K562 (cell line): ENCODE measurements around the gene TOX2. TPM values are rescaled to one million over a fixed set of nuclear protein-coding genes. Genes with fewer than 3 reads are reported as not detected.

Experiments
- ARNT ChIP-seq, 2 experiments: fragments of 450-650 bp; IDR thresholded peaks; 2 replicates each; pipeline ENCODE4 v1.6.1; 2016; ENCODE audit warnings: mild to moderate bottlenecking in 1 of 2
- CEBPG ChIP-seq, 3 experiments: fragments of 200-800 bp in 1 of 3; sonication (Bioruptor generic) in 1 of 3; sonication (generic) in 1 of 3; formaldehyde crosslinking in 1 of 3; IDR thresholded peaks in 2 of 3; conservative IDR thresholded peaks in 1 of 3; 2 replicates each; pipeline versions ENCODE4 v1.6.1 to v1.8.0; 2016 to 2022; ENCODE audit warnings: missing compliant biosample characterization in 2 of 3, missing genetic modification characterization in 2 of 3, mild to moderate bottlenecking in 1 of 3, missing genetic modification reagents in 1 of 3
- DIDO1 ChIP-seq: fragments of 450-650 bp; IDR thresholded peaks from 2 replicates; pipeline ENCODE4 v1.6.1; 2016; ENCODE audit warnings: low read depth, missing biosample characterization, missing genetic modification characterization
- FOXO4 ChIP-seq: fragments of 450-650 bp; formaldehyde crosslinking; IDR thresholded peaks from 2 replicates; pipeline ENCODE4 v1.4.0; 2020; ENCODE audit warnings: mild to moderate bottlenecking, moderate library complexity
- FUS ChIP-seq: fragments of 200-400 bp; formaldehyde crosslinking; optimal IDR thresholded peaks from 2 replicates; pipeline ENCODE3; 2017; ENCODE audit warnings: low read depth, low read length
- HEY1 ChIP-seq: fragments of 250-450 bp; sonication (Bioruptor Pico); IDR thresholded peaks from 2 replicates; pipeline ENCODE4 v1.5.0; 2020; ENCODE audit warnings: mild to moderate bottlenecking, moderate library complexity, borderline replicate concordance
- HMGXB4 ChIP-seq: sonication (generic); formaldehyde crosslinking; IDR thresholded peaks from 2 replicates; pipeline ENCODE4 v1.8.1; 2023; ENCODE audit warnings: mild to moderate bottlenecking, missing genetic modification reagents
- MIER1 ChIP-seq: fragments of 450-650 bp; IDR thresholded peaks from 2 replicates; pipeline ENCODE4 v1.6.1; 2016; ENCODE audit warnings: antibody characterized with exemption, mild to moderate bottlenecking, low read depth
- MYC ChIP-seq, 2 experiments: fragments of 250-450 bp in 1 of 2; sonication (Bioruptor Pico) in 1 of 2; IDR thresholded peaks; 2 replicates each; pipeline versions ENCODE4 v1.5.1 to v1.6.1; 2012 to 2021; ENCODE audit warnings: low read depth in 2 of 2, borderline replicate concordance in 1 of 2, improper control_type of control experiment in 1 of 2, low read length in 1 of 2, mild to moderate bottlenecking in 1 of 2, moderate library complexity in 1 of 2
- NR1H2 ChIP-seq: sonication (generic); formaldehyde crosslinking; IDR thresholded peaks from 2 replicates; pipeline ENCODE4 v1.4.0; 2020; ENCODE audit warnings: mild to moderate bottlenecking, missing genetic modification reagents
- PCBP1 ChIP-seq: fragments of 200-400 bp; formaldehyde crosslinking; IDR thresholded peaks from 2 replicates; pipeline ENCODE4 v1.6.1; 2018; ENCODE audit warnings: mild to moderate bottlenecking, low read depth, low read length; ENCODE audit not compliant: poor library complexity, severe bottlenecking
- PCBP2 ChIP-seq: fragments of 200-400 bp; formaldehyde crosslinking; IDR thresholded peaks from 2 replicates; pipeline ENCODE4 v1.6.1; 2018; ENCODE audit warnings: low read length, low read depth, mild to moderate bottlenecking, moderate library complexity; ENCODE audit not compliant: poor library complexity, severe bottlenecking
- PHF21A ChIP-seq: fragments of 450-650 bp; IDR thresholded peaks from 2 replicates; pipeline ENCODE4 v1.6.1; 2017; ENCODE audit warnings: low read depth, borderline replicate concordance
- POLR2A ChIP-seq: fragments of 450-650 bp; conservative IDR thresholded peaks from 2 replicates; pipeline ENCODE4 v1.6.1; 2016
- POLR2G ChIP-seq: fragments of 200-400 bp; formaldehyde crosslinking; IDR thresholded peaks from 2 replicates; pipeline ENCODE4 v1.6.1; 2017; ENCODE audit warnings: low read depth, mild to moderate bottlenecking, antibody characterized with exemption, low read length, moderate library complexity
- PRMT5 ChIP-seq: sonication (generic); formaldehyde crosslinking; IDR thresholded peaks from 2 replicates; pipeline ENCODE4 v1.5.0; 2020; ENCODE audit warnings: missing genetic modification reagents
- RBM39 ChIP-seq: fragments of 200-400 bp; formaldehyde crosslinking; optimal IDR thresholded peaks from 2 replicates; pipeline ENCODE3; 2018; ENCODE audit warnings: low read depth, low read length
- SRSF1 ChIP-seq: fragments of 200-400 bp; formaldehyde crosslinking; IDR thresholded peaks from 2 replicates; pipeline ENCODE4 v1.6.1; 2017; ENCODE audit warnings: mild to moderate bottlenecking, low read depth, low read length, moderate library complexity
- XRCC3 ChIP-seq: fragments of 450-650 bp; IDR thresholded peaks from 2 replicates; pipeline ENCODE4 v1.6.1; 2017; ENCODE audit warnings: mild to moderate bottlenecking, moderate library complexity
- YY1 ChIP-seq, 3 experiments: IDR thresholded peaks; 2 replicates each; pipeline ENCODE4 v1.6.1; 2011; ENCODE audit warnings: low read length in 2 of 3, mild to moderate bottlenecking in 2 of 3, moderate library complexity in 2 of 3, borderline replicate concordance in 1 of 3, control low read depth in 1 of 3, low read depth in 1 of 3; ENCODE audit not compliant: insufficient read depth in 3 of 3, insufficient replicate concordance in 2 of 3, control insufficient read depth in 1 of 3, insufficient read length in 1 of 3; ENCODE audit errors: extremely low read depth in 1 of 3
- ZEB2 ChIP-seq: fragments of 450-650 bp; IDR thresholded peaks from 2 replicates; pipeline ENCODE4 v1.6.1; 2016
- ZNF121 ChIP-seq: sonication (generic); formaldehyde crosslinking; conservative IDR thresholded peaks from 2 replicates; pipeline ENCODE4 v1.8.0; 2022; ENCODE audit warnings: missing genetic modification reagents
- ZNF282 ChIP-seq: sonication (generic); formaldehyde crosslinking; IDR thresholded peaks from 2 replicates; pipeline ENCODE4 v1.8.1; 2023; ENCODE audit warnings: missing genetic modification reagents
- ZNF584 ChIP-seq: fragments of 200-800 bp; sonication (Bioruptor generic); IDR thresholded peaks from 2 replicates; pipeline ENCODE4 v1.6.1; 2016; ENCODE audit warnings: low read depth, mild to moderate bottlenecking, missing genetic modification characterization, missing compliant biosample characterization
- ZNF79 ChIP-seq: fragments of 250-450 bp; sonication (Bioruptor Pico); IDR thresholded peaks from 2 replicates; pipeline ENCODE4 v1.4.0; 2020; ENCODE audit warnings: low read depth, mild to moderate bottlenecking, moderate library complexity
- polyA plus RNA-seq, 8 experiments: library from polyadenylated mRNA; depleted of rRNA in 4 of 8; stranded (reverse) in 5 of 8; unstranded in 3 of 8; fragments of >200 nt; fragmentation: Nextera tagmentation in 2 of 8; fragmentation: Illumina TruSeq in 1 of 8; extraction: Ambion mirVana in 2 of 8; extraction: Trizol in 1 of 8; gene quantifications; 2 replicates each; pipeline versions ENCODE4 v1.2.1 to v1.2.3, GENCODE V29; 2011 to 2014; ENCODE audit warnings: inconsistent platforms in 1 of 8, missing spikeins in 1 of 8
- total RNA-seq, 7 experiments: library from RNA; depleted of rRNA in 6 of 7; stranded (reverse); fragments of >200 nt in 6 of 7; fragmentation: Illumina TruSeq in 2 of 7; extraction: Trizol in 2 of 7; gene quantifications; 2 replicates each; pipeline versions ENCODE4 v1.2.1 to v1.2.3, GENCODE V29; 2011 to 2021; ENCODE audit warnings: low replicate concordance in 1 of 7

The TOX2 gene
- total and polyA plus RNA-seq, 9 of the 15 experiments (the other 6 are each of a cell fraction or from before 2014, with no cell fraction given): not detected

DNA sequence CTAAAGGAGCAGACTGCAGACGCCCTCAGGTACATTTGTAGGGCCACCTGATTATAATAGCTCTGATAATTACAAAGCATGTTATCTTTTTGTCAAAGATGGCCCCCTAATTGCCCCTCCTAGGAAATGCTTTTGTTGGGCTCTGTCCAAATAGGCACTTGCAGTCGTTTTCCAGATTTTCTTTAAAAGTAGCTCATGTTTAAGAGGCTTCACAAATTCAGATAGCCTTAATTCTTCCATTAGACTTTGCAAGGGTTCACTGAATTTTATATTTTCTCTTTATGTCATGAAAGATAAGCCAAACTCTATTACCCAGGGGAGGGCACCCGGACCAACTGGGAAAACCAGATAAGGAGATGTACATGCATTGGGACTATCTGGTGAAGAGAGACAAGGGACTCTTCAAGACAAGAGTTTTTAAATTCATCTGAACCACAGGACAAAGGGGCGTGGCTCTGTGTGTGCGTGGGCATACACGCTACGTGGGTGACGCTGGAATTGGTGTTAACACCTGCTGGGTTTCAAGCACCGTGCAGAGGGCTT lies 95.6 kb downstream of the TOX2 start (continued):
- TF ChIP-seq FUS (no peak), HEY1 (CRISPR knock-in tag) (peak; percentile 94), ZEB2 (no peak), FOXO4 (CRISPR knock-in tag) (no peak), HMGXB4 (CRISPR knock-in tag) (no peak), PCBP1 (no peak), XRCC3 (no peak), PHF21A (no peak), DIDO1 (tag) (no peak), CEBPG (CRISPR knock-in tag; IDR thresholded peaks at IDR 0.05) (no peak), CEBPG (tag; conservative IDR thresholded peaks at IDR 0.05 in 1 of 2, IDR thresholded peaks at IDR 0.05 in 1 of 2) (no peak), ARNT (IDR thresholded peaks at IDR 0.05) (peak in 1 of 2 experiments; percentile 29; a peak in 1 of 4 replicates), ZNF121 (no peak), MIER1 (no peak), YY1 (IDR thresholded peaks at IDR 0.05; ENCODE audit: borderline replicate concordance in 1 of 3, control insufficient read depth in 1 of 3, extremely low read depth in 1 of 3, insufficient read depth in 3 of 3, insufficient read length in 1 of 3, insufficient replicate concordance in 2 of 3, low read depth in 1 of 3, low read length in 2 of 3) (no peak), MYC (IDR thresholded peaks at IDR 0.05; ENCODE audit: low read depth, low read length) (peak; percentile 49; the same call in 1 of the 2 replicates), MYC (CRISPR knock-in tag; IDR thresholded peaks at IDR 0.05; ENCODE audit: borderline replicate concordance, low read depth) (no peak), RBM39 (no peak), PCBP2 (no peak), POLR2G (no peak), ZNF282 (CRISPR knock-in tag) (no peak), POLR2A (no peak), ZNF584 (CRISPR knock-in tag) (peak; percentile 63; the same call in 1 of the 2 replicates), ZNF79 (no peak), NR1H2 (CRISPR knock-in tag) (no peak), PRMT5 (no peak), SRSF1 (no peak)
